NOMO-1 (cell line): ENCODE measurements around the gene DISC1.
"Not testable (repeated sequence)": the region's sequence is repeated elsewhere in the genome, so short reads cannot be mapped to it uniquely, and the experiment has no call there.

Experiments used
- DNase-seq, 2 experiments: peaks; one replicate each; lab custom pipeline; 2025; ENCODE audit not compliant: unreplicated experiment in 2 of 2; lab: John Stamatoyannopoulos, UW

The DISC1 gene

GRCh38 chr1:231724041-231724440, 97.5 kb downstream of the DISC1 start:
- DNase-seq: no peak

GRCh38 chr1:231724876-231725647, 98.5 kb downstream of the DISC1 start:
- DNase-seq: peak; percentile 13 to 36

- no peak for DNase-seq
Observed at GRCh38 chr1:231727171-231727570, 100.6 kb downstream of the DISC1 start.

GRCh38 chr1:231728987-231729386, 102.4 kb downstream of the DISC1 start:
- not testable (repeated sequence) for DNase-seq

- no peak for DNase-seq
Observed at GRCh38 chr1:231729544-231729943, 103.0 kb downstream of the DISC1 start.

GRCh38 chr1:231731268-231731667, 104.7 kb downstream of the DISC1 start:
- DNase-seq: no peak

GRCh38 chr1:231733063-231733462, 106.5 kb downstream of the DISC1 start:
- DNase-seq: no peak

GRCh38 chr1:231733672-231734071, 107.1 kb downstream of the DISC1 start:
- no peak for DNase-seq

- no peak for DNase-seq
Observed at GRCh38 chr1:231734417-231734816, 107.8 kb downstream of the DISC1 start.

GRCh38 chr1:231735411-231735810, 108.8 kb downstream of the DISC1 start:
- DNase-seq: no peak

GRCh38 chr1:231735941-231736340, 109.4 kb downstream of the DISC1 start:
- no peak for DNase-seq

GRCh38 chr1:231736464-231736863, 109.9 kb downstream of the DISC1 start:
- no peak for DNase-seq

GRCh38 chr1:231738554-231738953, 112.0 kb downstream of the DISC1 start:
- DNase-seq: no peak

- no peak for DNase-seq
Observed at GRCh38 chr1:231743966-231744365, 117.4 kb downstream of the DISC1 start.

GRCh38 chr1:231748760-231749415, 122.3 kb downstream of the DISC1 start:
- no peak for DNase-seq

GRCh38 chr1:231750296-231750695, 123.7 kb downstream of the DISC1 start:
- no peak for DNase-seq

GRCh38 chr1:231750818-231751362, 124.3 kb downstream of the DISC1 start:
- peak; percentile 43 to 92 for DNase-seq

GRCh38 chr1:231751415-231751814, 124.8 kb downstream of the DISC1 start:
- DNase-seq: peak in 1 of 2 experiments; percentile 35

- no peak for DNase-seq
Observed at GRCh38 chr1:231753313-231753712, 126.7 kb downstream of the DISC1 start.

- DNase-seq: peak in 1 of 2 experiments; percentile 92
Observed at GRCh38 chr1:231757101-231757404, 130.5 kb downstream of the DISC1 start.

GRCh38 chr1:231757759-231758158, 131.2 kb downstream of the DISC1 start:
- DNase-seq: no peak

- no peak for DNase-seq
Observed at GRCh38 chr1:231761252-231761651, 134.7 kb downstream of the DISC1 start.
